Measurements from ENCODE around the gene ATP7B. TPM values are rescaled to one million over a fixed set of nuclear protein-coding genes. Genes with fewer than 3 reads are reported as not detected.

Gene ATP7B
- total RNA-seq, 1 experiment from 2014 or later = 5.6 TPM

DNA sequence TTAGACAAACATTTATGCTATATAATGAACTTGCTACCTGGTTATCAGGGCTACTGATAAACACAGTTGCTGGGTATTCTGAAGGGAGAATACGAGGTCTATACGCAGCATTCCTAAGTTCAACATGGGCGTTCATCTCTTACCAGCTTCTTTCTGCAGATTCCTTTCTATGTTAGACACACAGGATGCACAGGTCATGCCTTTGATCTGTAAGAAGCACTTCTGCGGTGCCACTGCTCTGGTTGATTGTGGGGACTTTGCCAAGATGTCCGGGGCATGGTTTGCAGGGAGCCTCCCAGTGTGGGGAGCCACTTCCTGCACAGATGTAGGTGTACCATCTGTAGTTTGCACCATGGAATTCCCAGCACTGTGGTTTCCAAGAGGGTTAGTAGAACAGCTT, 40.9 kb downstream of the ATP7B start:
- no TSS peak for BruUV-seq (replicated peaks)
- TF ChIP-seq, protein P1, sequence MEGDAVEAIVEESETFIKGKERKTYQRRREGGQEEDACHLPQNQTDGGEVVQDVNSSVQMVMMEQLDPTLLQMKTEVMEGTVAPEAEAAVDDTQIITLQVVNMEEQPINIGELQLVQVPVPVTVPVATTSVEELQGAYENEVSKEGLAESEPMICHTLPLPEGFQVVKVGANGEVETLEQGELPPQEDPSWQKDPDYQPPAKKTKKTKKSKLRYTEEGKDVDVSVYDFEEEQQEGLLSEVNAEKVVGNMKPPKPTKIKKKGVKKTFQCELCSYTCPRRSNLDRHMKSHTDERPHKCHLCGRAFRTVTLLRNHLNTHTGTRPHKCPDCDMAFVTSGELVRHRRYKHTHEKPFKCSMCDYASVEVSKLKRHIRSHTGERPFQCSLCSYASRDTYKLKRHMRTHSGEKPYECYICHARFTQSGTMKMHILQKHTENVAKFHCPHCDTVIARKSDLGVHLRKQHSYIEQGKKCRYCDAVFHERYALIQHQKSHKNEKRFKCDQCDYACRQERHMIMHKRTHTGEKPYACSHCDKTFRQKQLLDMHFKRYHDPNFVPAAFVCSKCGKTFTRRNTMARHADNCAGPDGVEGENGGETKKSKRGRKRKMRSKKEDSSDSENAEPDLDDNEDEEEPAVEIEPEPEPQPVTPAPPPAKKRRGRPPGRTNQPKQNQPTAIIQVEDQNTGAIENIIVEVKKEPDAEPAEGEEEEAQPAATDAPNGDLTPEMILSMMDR (IDR thresholded peaks at IDR 0.05; ENCODE audit: unreplicated experiment) = no peak
- H3K4me1 Mint-ChIP-seq (ENCODE audit: low read depth, unreplicated experiment) = peaks cover 8% of the 10 kb centered on the region
- no peak overlapping the region for H3K4me3 Mint-ChIP-seq (ENCODE audit: low read depth, unreplicated experiment)
- no peaks in the 10 kb centered on the region for H3K27me3 Mint-ChIP-seq (ENCODE audit: unreplicated experiment)
- CTCF ChIA-PET = no interaction called here
- H3K36me3 Mint-ChIP-seq (ENCODE audit: insufficient read depth, unreplicated experiment) = no peaks in the 10 kb centered on the region
- H3K9me3 Mint-ChIP-seq (ENCODE audit: low read depth, unreplicated experiment) = peaks cover 3% of the 10 kb centered on the region
- intact Hi-C loops (cut with micrococcal nuclease; ENCODE audit: unreplicated experiment) = no loop called here
- no peak overlapping the region for H3K27ac Mint-ChIP-seq (ENCODE audit: unreplicated experiment)
- no peak for DNase-seq

- no peaks in the 10 kb centered on the region for H3K36me3 Mint-ChIP-seq (ENCODE audit: insufficient read depth, unreplicated experiment)
- peaks cover 3% of the 10 kb centered on the region for H3K9me3 Mint-ChIP-seq (ENCODE audit: low read depth, unreplicated experiment)
- TF ChIP-seq, protein P1 (IDR thresholded peaks at IDR 0.05; ENCODE audit: unreplicated experiment) = no peak
- BruUV-seq (replicated peaks) = no TSS peak
- no peaks in the 10 kb centered on the region for H3K27me3 Mint-ChIP-seq (ENCODE audit: unreplicated experiment)
- no peak overlapping the region for H3K27ac Mint-ChIP-seq (ENCODE audit: unreplicated experiment)
- intact Hi-C loops (cut with micrococcal nuclease; ENCODE audit: unreplicated experiment) = no loop called here
- no peak for DNase-seq
- H3K4me3 Mint-ChIP-seq (ENCODE audit: low read depth, unreplicated experiment) = no peak overlapping the region
- CTCF ChIA-PET = no interaction called here
- peaks cover 8% of the 10 kb centered on the region for H3K4me1 Mint-ChIP-seq (ENCODE audit: low read depth, unreplicated experiment)
Measured at GRCh38 chr13:51967482-51968446, 43.5 kb downstream of the ATP7B start.

GRCh38 chr13:51966186-51966585, 45.1 kb downstream of the ATP7B start:
- TF ChIP-seq, protein P1 (IDR thresholded peaks at IDR 0.05; ENCODE audit: unreplicated experiment) = no peak
- Mint-ChIP-seq H3K27me3 (ENCODE audit: unreplicated experiment) (no peaks in the 10 kb centered on the region), H3K36me3 (ENCODE audit: insufficient read depth, unreplicated experiment) (no peaks in the 10 kb centered on the region), H3K4me1 (ENCODE audit: low read depth, unreplicated experiment) (no peaks in the 10 kb centered on the region), H3K4me3 (ENCODE audit: low read depth, unreplicated experiment) (no peak overlapping the region), H3K9me3 (ENCODE audit: low read depth, unreplicated experiment) (no peaks in the 10 kb centered on the region), H3K27ac (ENCODE audit: unreplicated experiment) (no peak overlapping the region)
- intact Hi-C loops (cut with micrococcal nuclease; ENCODE audit: unreplicated experiment) = no loop called here
- BruUV-seq (replicated peaks) = no TSS peak
- CTCF ChIA-PET = no interaction called here
- no peak for DNase-seq

- no peaks in the 10 kb centered on the region for H3K27me3 Mint-ChIP-seq (ENCODE audit: unreplicated experiment)
- DNase-seq = no peak
- no peaks in the 10 kb centered on the region for H3K9me3 Mint-ChIP-seq (ENCODE audit: low read depth, unreplicated experiment)
- TF ChIP-seq, protein P1 (IDR thresholded peaks at IDR 0.05; ENCODE audit: unreplicated experiment) = no peak
- H3K27ac Mint-ChIP-seq (ENCODE audit: unreplicated experiment) = no peak overlapping the region
- H3K4me3 Mint-ChIP-seq (ENCODE audit: low read depth, unreplicated experiment) = no peak overlapping the region
- intact Hi-C loops (cut with micrococcal nuclease; ENCODE audit: unreplicated experiment) = no loop called here
- CTCF ChIA-PET = no interaction called here
- H3K36me3 Mint-ChIP-seq (ENCODE audit: insufficient read depth, unreplicated experiment) = no peaks in the 10 kb centered on the region
- BruUV-seq (replicated peaks) = no TSS peak
- peaks cover 10% of the 10 kb centered on the region for H3K4me1 Mint-ChIP-seq (ENCODE audit: low read depth, unreplicated experiment)
Measured at GRCh38 chr13:51961493-51962403, 49.5 kb downstream of the ATP7B start.
